Stimulated activated CD8-positive, alpha-beta memory T cell treated with anti-CD3 and anti-CD28 coated beads, Interleukin-12 subunit alpha, Interleukin-12 subunit beta, amount 100 ng/mL, for 24 hours (primary cell): ENCODE data around the gene NAGK.
"Not testable (repeated sequence)": the region's sequence is repeated elsewhere in the genome, so short reads cannot be mapped to it uniquely, and the experiment has no call there.

ENCODE experiments used
- DNase-seq: peaks from one replicate; pipeline ENCODE4 v3.0.0-alpha.2; 2020; ENCODE audit errors: extremely low read depth

NAGK gene

GRCh38 chr2:71068218-71069035, at the start of gene NAGK:
Gene NAGK (plus strand): TSS chr2:71068648. CDS start chr2:71068684, 36 bp downstream.
- peak; percentile 88 for DNase-seq

- DNase-seq = not testable (repeated sequence)
Observed at GRCh38 chr2:71019989-71020388, 48.5 kb upstream of the NAGK start.

GRCh38 chr2:71021394-71021793, 47.1 kb upstream of the NAGK start:
- DNase-seq = not testable (repeated sequence)

GRCh38 chr2:71023553-71024243, 44.8 kb upstream of the NAGK start:
- peak; percentile 42 for DNase-seq

- not testable (repeated sequence) for DNase-seq
Observed at GRCh38 chr2:71036296-71036695, 32.2 kb upstream of the NAGK start.

GRCh38 chr2:71042287-71042686, 26.2 kb upstream of the NAGK start:
- DNase-seq = no peak

- no peak for DNase-seq
Observed at GRCh38 chr2:71043531-71044407, 24.7 kb upstream of the NAGK start.

- no peak for DNase-seq
Observed at GRCh38 chr2:71045151-71045550, 23.3 kb upstream of the NAGK start.

GRCh38 chr2:71045865-71046548, 22.4 kb upstream of the NAGK start:
- DNase-seq = no peak

- DNase-seq = no peak
Observed at GRCh38 chr2:71048096-71048495, 20.4 kb upstream of the NAGK start.

- DNase-seq = peak; percentile 16
Observed at GRCh38 chr2:71049704-71050360, 18.6 kb upstream of the NAGK start.

GRCh38 chr2:71055206-71055740, 13.2 kb upstream of the NAGK start:
- not testable (repeated sequence) for DNase-seq

GRCh38 chr2:71060211-71060610, 8.2 kb upstream of the NAGK start:
- DNase-seq = no peak

- no peak for DNase-seq
Observed at GRCh38 chr2:71060871-71061270, 7.6 kb upstream of the NAGK start.

- DNase-seq = no peak
Observed at GRCh38 chr2:71063216-71063615, 5.2 kb upstream of the NAGK start.

GRCh38 chr2:71064110-71064611, 4.3 kb upstream of the NAGK start:
- DNase-seq = no peak

GRCh38 chr2:71064754-71065621, 3.5 kb upstream of the NAGK start:
- DNase-seq = no peak

GRCh38 chr2:71066856-71067255, 1.6 kb upstream of the NAGK start:
- no peak for DNase-seq

GRCh38 chr2:71067567-71068217, 756 bp upstream of the NAGK start:
- no peak for DNase-seq
